HFFc6 (cell line): ENCODE data around the gene AUTS2. TPM values are rescaled to one million over a fixed set of nuclear protein-coding genes. Genes with fewer than 3 reads are reported as not detected.

Experiments
- DNase-seq: peaks from one replicate; pipeline ENCODE4 v3.0.0-alpha.2; 2018
- H3K27ac Mint-ChIP-seq: 2 replicates; pipeline ENCODE4 v1.8.0; 2020; ENCODE audit warnings: mild to moderate bottlenecking, mixed read lengths
- H3K27me3 Mint-ChIP-seq: 2 replicates; pipeline ENCODE4 v1.8.0; 2021; ENCODE audit warnings: mild to moderate bottlenecking, moderate library complexity, mixed read lengths; ENCODE audit not compliant: insufficient read depth
- H3K36me3 Mint-ChIP-seq: 2 replicates; pipeline ENCODE4 v1.8.0; 2021; ENCODE audit warnings: low read depth, mixed read lengths
- H3K4me1 Mint-ChIP-seq: 2 replicates; pipeline ENCODE4 v1.8.0; 2020; ENCODE audit warnings: low read depth, mixed read lengths
- H3K4me3 Mint-ChIP-seq: 2 replicates; pipeline ENCODE4 v1.8.0; 2020; ENCODE audit warnings: mild to moderate bottlenecking, moderate library complexity, mixed read lengths
- H3K9me3 Mint-ChIP-seq: 2 replicates; pipeline ENCODE4 v1.8.0; 2020; ENCODE audit warnings: mild to moderate bottlenecking, mixed read lengths
- total RNA-seq, 6 experiments: library from RNA; stranded (reverse); fragmentation: NEBNext Ultra II Directional; extraction: Animal tissue kit (Norgen Biotek cat#: 25700); gene quantifications; 2 replicates in 1 of 6; 3 replicates in 5 of 6; pipeline ENCODE4 v1.2.3, GENCODE V29; 2021
- TF ChIP-seq, protein P1 (sequence below): fragments of 200-600 bp; sonication (generic); IDR thresholded peaks from 2 replicates; pipeline ENCODE4 v1.5.0; 2021; ENCODE audit warnings: antibody characterized with exemption, mild to moderate bottlenecking

The AUTS2 gene
- total RNA-seq, 6 experiments from 2014 or later, result 0.02 to 0.19 (median 0.16) TPM; not detected in 2

DNA sequence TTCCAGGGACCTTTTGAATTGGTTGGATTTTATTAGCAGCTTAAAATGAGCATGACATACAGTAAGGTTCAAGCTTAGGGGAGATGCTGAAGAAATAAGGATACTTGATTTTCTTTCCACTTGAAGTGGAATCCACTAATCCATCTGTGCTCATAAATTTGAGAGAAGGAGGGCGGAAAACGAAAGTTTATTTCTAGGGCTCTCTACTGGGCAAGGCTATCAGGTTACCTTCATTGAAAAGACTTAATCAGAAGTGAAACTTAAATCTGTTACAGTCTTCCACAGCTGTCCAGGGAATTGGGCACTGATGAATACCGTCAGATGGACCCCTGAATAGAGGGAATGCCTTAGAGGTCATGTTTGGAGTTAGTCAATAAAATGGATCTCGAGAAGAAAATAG, 21.8 kb downstream of the AUTS2 start:
- Mint-ChIP-seq H3K4me3 (no peak overlapping the region), H3K4me1 (no peaks in the 10 kb centered on the region), H3K27me3 (no peaks in the 10 kb centered on the region), H3K9me3 (peaks cover 27% of the 10 kb centered on the region), H3K27ac (no peak overlapping the region), H3K36me3 (no peaks in the 10 kb centered on the region)
- TF ChIP-seq, protein P1, sequence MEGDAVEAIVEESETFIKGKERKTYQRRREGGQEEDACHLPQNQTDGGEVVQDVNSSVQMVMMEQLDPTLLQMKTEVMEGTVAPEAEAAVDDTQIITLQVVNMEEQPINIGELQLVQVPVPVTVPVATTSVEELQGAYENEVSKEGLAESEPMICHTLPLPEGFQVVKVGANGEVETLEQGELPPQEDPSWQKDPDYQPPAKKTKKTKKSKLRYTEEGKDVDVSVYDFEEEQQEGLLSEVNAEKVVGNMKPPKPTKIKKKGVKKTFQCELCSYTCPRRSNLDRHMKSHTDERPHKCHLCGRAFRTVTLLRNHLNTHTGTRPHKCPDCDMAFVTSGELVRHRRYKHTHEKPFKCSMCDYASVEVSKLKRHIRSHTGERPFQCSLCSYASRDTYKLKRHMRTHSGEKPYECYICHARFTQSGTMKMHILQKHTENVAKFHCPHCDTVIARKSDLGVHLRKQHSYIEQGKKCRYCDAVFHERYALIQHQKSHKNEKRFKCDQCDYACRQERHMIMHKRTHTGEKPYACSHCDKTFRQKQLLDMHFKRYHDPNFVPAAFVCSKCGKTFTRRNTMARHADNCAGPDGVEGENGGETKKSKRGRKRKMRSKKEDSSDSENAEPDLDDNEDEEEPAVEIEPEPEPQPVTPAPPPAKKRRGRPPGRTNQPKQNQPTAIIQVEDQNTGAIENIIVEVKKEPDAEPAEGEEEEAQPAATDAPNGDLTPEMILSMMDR, result no peak
- no peak for DNase-seq

GRCh38 chr7:69620650-69621049, 22.4 kb downstream of the AUTS2 start:
- Mint-ChIP-seq H3K4me3 (no peak overlapping the region), H3K27me3 (no peaks in the 10 kb centered on the region), H3K27ac (no peak overlapping the region), H3K9me3 (peaks cover 32% of the 10 kb centered on the region), H3K4me1 (no peaks in the 10 kb centered on the region), H3K36me3 (no peaks in the 10 kb centered on the region)
- DNase-seq, result no peak
- TF ChIP-seq, protein P1, result no peak

DNA sequence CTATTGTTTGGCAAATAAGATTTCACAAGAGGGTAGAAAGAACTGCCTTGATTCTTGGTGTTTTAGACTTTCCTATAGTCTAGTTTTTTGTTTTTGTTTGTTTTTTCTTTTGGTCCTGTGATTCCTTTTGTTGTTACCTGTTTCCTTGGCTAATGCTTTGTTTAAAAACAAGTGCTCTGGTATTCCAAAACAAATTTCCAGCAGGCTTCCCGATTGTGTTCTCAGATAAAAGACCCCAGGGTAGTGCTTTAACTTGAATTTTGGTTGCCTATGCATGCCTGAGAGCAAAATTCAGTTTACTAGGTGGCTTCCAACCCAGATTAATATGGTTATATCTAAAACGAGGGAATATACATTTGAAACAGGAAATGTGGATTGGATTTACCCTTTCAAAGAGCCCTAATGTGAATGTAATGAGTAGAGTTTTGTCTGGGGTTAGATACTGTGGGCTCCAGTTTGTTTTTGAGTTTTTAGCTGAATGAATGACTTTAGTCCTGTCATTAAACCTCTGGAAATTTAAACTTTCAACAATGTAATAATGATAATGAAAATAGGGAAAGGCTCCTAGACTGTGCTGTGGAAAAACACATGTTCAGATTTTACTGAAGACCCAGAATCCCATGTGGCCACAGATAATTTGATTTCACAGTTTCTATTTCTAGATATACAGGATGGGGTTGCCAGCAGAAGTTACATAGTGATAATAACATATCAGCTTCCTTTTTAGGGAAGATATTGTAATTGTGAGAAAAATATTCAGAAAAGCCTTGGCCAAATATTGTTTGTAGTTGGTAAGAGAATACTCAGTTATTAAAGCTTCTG, 23.9 kb downstream of the AUTS2 start:
- H3K4me3 Mint-ChIP-seq, result no peak overlapping the region
- H3K36me3 Mint-ChIP-seq, result no peaks in the 10 kb centered on the region
- H3K27ac Mint-ChIP-seq, result no peak overlapping the region
- TF ChIP-seq, protein P1, result no peak
- no peaks in the 10 kb centered on the region for H3K27me3 Mint-ChIP-seq
- H3K4me1 Mint-ChIP-seq, result no peaks in the 10 kb centered on the region
- H3K9me3 Mint-ChIP-seq, result peaks cover 35% of the 10 kb centered on the region
- no peak for DNase-seq

- TF ChIP-seq, protein P1, result no peak
- peaks cover 39% of the 10 kb centered on the region for H3K9me3 Mint-ChIP-seq
- H3K27ac Mint-ChIP-seq, result no peak overlapping the region
- H3K4me1 Mint-ChIP-seq, result no peaks in the 10 kb centered on the region
- no peaks in the 10 kb centered on the region for H3K27me3 Mint-ChIP-seq
- H3K4me3 Mint-ChIP-seq, result no peak overlapping the region
- DNase-seq, result no peak
- H3K36me3 Mint-ChIP-seq, result no peaks in the 10 kb centered on the region
Observed at GRCh38 chr7:69622960-69623359, 24.7 kb downstream of the AUTS2 start.

GRCh38 chr7:69624435-69625230, 26.4 kb downstream of the AUTS2 start:
- Mint-ChIP-seq H3K4me1 (no peaks in the 10 kb centered on the region), H3K27ac (no peak overlapping the region), H3K9me3 (peaks cover 42% of the 10 kb centered on the region), H3K27me3 (no peaks in the 10 kb centered on the region), H3K4me3 (no peak overlapping the region), H3K36me3 (no peaks in the 10 kb centered on the region)
- no peak for DNase-seq
- TF ChIP-seq, protein P1, result no peak
